ENCODE measurements around the gene BPTF.

Gene BPTF

GRCh38 chr17:67992548-67993152 is 167.3 kb downstream of the BPTF start:
- Histone ChIP-seq H2AK5ac (ENCODE audit: low read length, severe bottlenecking) (no peak overlapping the region), H3K9ac (ENCODE audit: low read length) (peak overlapping the region; percentile 92), H3K36me3 (ENCODE audit: control insufficient read depth in 1 of 2, insufficient read depth in 2 of 2, low read depth in 1 of 2, low read length in 2 of 2) (peaks cover 0 to 3% of the 10 kb centered on the region in 2 experiments), H2AFZ (ENCODE audit: low read depth, low read length) (no peak overlapping the region), H3K4ac (ENCODE audit: low read depth in 1 of 2, low read length in 2 of 2) (peak overlapping the region in 1 of 2 experiments; percentile 87), H3K79me1 (replicated peaks; ENCODE audit: low read length, poor library complexity, severe bottlenecking) (no peaks in the 10 kb centered on the region), H4K8ac (ENCODE audit: low read length) (peak overlapping the region; percentile 80), H3K27ac (ENCODE audit: low read length, poor library complexity, severe bottlenecking) (peak overlapping the region; percentile 90), H3K27me3 (ENCODE audit: control insufficient read depth in 1 of 2, insufficient read depth in 1 of 2, low read length in 2 of 2) (no peaks in the 10 kb centered on the region), H3K9me3 (ENCODE audit: control insufficient read depth, low read length) (no peaks in the 10 kb centered on the region), H3K4me3 (ENCODE audit: insufficient read depth in 1 of 2, low read depth in 1 of 2, low read length in 2 of 2) (peak overlapping the region; percentile 91 to 94), H2BK12ac (ENCODE audit: low read length in 2 of 2) (peak overlapping the region in 1 of 2 experiments; percentile 90), H4K91ac (ENCODE audit: low read length) (peak overlapping the region; percentile 96), H2BK120ac (ENCODE audit: low read depth, low read length) (no peak overlapping the region), H3K18ac (ENCODE audit: low read depth in 1 of 2, low read length in 2 of 2) (peak overlapping the region; percentile 84 to 94), H3K4me2 (ENCODE audit: low read length, poor library complexity, severe bottlenecking) (peak overlapping the region; percentile 88), H3K4me1 (ENCODE audit: control insufficient read depth, insufficient read depth, low read depth, low read length) (peaks cover 14% of the 10 kb centered on the region), H3K23ac (ENCODE audit: low read length in 2 of 2) (no peak overlapping the region), H3K14ac (ENCODE audit: low read length in 2 of 2) (peak overlapping the region in 1 of 2 experiments; percentile 96), H2BK15ac (ENCODE audit: low read depth, poor library complexity, severe bottlenecking) (peak overlapping the region; percentile 68), H2BK5ac (ENCODE audit: low read depth, low read length, poor library complexity, severe bottlenecking) (no peak overlapping the region)
- 20% methylated on average over 18 of the region's 18 CpGs for WGBS
- DNase-seq = no peak

GRCh38 chr17:67993153-67993997 is 168.1 kb downstream of the BPTF start:
- WGBS = under 1% methylated on average over 95 of the region's 144 CpGs
- Histone ChIP-seq H3K18ac (ENCODE audit: low read depth in 1 of 2, low read length in 2 of 2) (peak overlapping the region; percentile 99 to 100), H2AFZ (ENCODE audit: low read depth, low read length) (peak overlapping the region; percentile 88), H3K79me1 (replicated peaks; ENCODE audit: low read length, poor library complexity, severe bottlenecking) (no peaks in the 10 kb centered on the region), H3K23ac (ENCODE audit: low read length in 2 of 2) (peak overlapping the region in 1 of 2 experiments; percentile 98), H3K27ac (ENCODE audit: low read length, poor library complexity, severe bottlenecking) (peak overlapping the region; percentile 91), H4K8ac (ENCODE audit: low read length) (peak overlapping the region; percentile 100), H2BK120ac (ENCODE audit: low read depth, low read length) (peak overlapping the region; percentile 91), H2BK12ac (ENCODE audit: low read length in 2 of 2) (peak overlapping the region; percentile 84 to 92), H3K27me3 (ENCODE audit: control insufficient read depth in 1 of 2, insufficient read depth in 1 of 2, low read length in 2 of 2) (no peaks in the 10 kb centered on the region), H3K4me3 (ENCODE audit: insufficient read depth in 1 of 2, low read depth in 1 of 2, low read length in 2 of 2) (peak overlapping the region; percentile 91 to 94), H3K4me1 (ENCODE audit: control insufficient read depth, insufficient read depth, low read depth, low read length) (peaks cover 14% of the 10 kb centered on the region), H2AK5ac (ENCODE audit: low read length, severe bottlenecking) (no peak overlapping the region), H2BK5ac (ENCODE audit: low read depth, low read length, poor library complexity, severe bottlenecking) (peak overlapping the region; percentile 73), H3K36me3 (ENCODE audit: control insufficient read depth in 1 of 2, insufficient read depth in 2 of 2, low read depth in 1 of 2, low read length in 2 of 2) (peaks cover 0 to 3% of the 10 kb centered on the region in 2 experiments), H4K91ac (ENCODE audit: low read length) (peak overlapping the region; percentile 96), H3K9me3 (ENCODE audit: control insufficient read depth, low read length) (no peaks in the 10 kb centered on the region), H3K9ac (ENCODE audit: low read length) (peak overlapping the region; percentile 92), H3K4me2 (ENCODE audit: low read length, poor library complexity, severe bottlenecking) (peak overlapping the region; percentile 88), H3K14ac (ENCODE audit: low read length in 2 of 2) (peak overlapping the region; percentile 2 to 96), H3K4ac (ENCODE audit: low read depth in 1 of 2, low read length in 2 of 2) (peak overlapping the region; percentile 95 to 100), H2BK15ac (ENCODE audit: low read depth, poor library complexity, severe bottlenecking) (peak overlapping the region; percentile 99)
- DNase-seq = peak; percentile 85

- Histone ChIP-seq H3K4ac (ENCODE audit: low read depth in 1 of 2, low read length in 2 of 2) (peak overlapping the region; percentile 95 to 100), H3K27ac (ENCODE audit: low read length, poor library complexity, severe bottlenecking) (peak overlapping the region; percentile 91), H3K36me3 (ENCODE audit: control insufficient read depth in 1 of 2, insufficient read depth in 2 of 2, low read depth in 1 of 2, low read length in 2 of 2) (peaks cover 0 to 3% of the 10 kb centered on the region in 2 experiments), H3K23ac (ENCODE audit: low read length in 2 of 2) (peak overlapping the region in 1 of 2 experiments; percentile 98), H3K79me1 (replicated peaks; ENCODE audit: low read length, poor library complexity, severe bottlenecking) (no peaks in the 10 kb centered on the region), H3K27me3 (ENCODE audit: control insufficient read depth in 1 of 2, insufficient read depth in 1 of 2, low read length in 2 of 2) (no peaks in the 10 kb centered on the region), H2AK5ac (ENCODE audit: low read length, severe bottlenecking) (no peak overlapping the region), H2BK12ac (ENCODE audit: low read length in 2 of 2) (peak overlapping the region; percentile 84 to 92), H2BK5ac (ENCODE audit: low read depth, low read length, poor library complexity, severe bottlenecking) (peak overlapping the region; percentile 57), H3K18ac (ENCODE audit: low read depth in 1 of 2, low read length in 2 of 2) (peak overlapping the region; percentile 99 to 100), H4K91ac (ENCODE audit: low read length) (peak overlapping the region; percentile 96), H3K4me1 (ENCODE audit: control insufficient read depth, insufficient read depth, low read depth, low read length) (peaks cover 14% of the 10 kb centered on the region), H3K9ac (ENCODE audit: low read length) (peak overlapping the region; percentile 90), H3K9me3 (ENCODE audit: control insufficient read depth, low read length) (no peaks in the 10 kb centered on the region), H2BK120ac (ENCODE audit: low read depth, low read length) (peak overlapping the region; percentile 77), H2AFZ (ENCODE audit: low read depth, low read length) (peak overlapping the region; percentile 88), H4K8ac (ENCODE audit: low read length) (peak overlapping the region; percentile 100), H3K14ac (ENCODE audit: low read length in 2 of 2) (peak overlapping the region; percentile 2 to 95), H3K4me2 (ENCODE audit: low read length, poor library complexity, severe bottlenecking) (peak overlapping the region; percentile 61), H2BK15ac (ENCODE audit: low read depth, poor library complexity, severe bottlenecking) (peak overlapping the region; percentile 99), H3K4me3 (ENCODE audit: insufficient read depth in 1 of 2, low read depth in 1 of 2, low read length in 2 of 2) (peak overlapping the region; percentile 91)
- WGBS = under 1% methylated on average over 10 of the region's 21 CpGs
- peak; percentile 66 for DNase-seq
These were observed 168.7 kb downstream of the BPTF start for GRCh38 chr17:67993998-67994361.

Data from mesenchymal stem cell (in vitro differentiated cells and primary cell).